Neural cell (in vitro differentiated cells): ENCODE measurements around the gene ACTG2. TPM values are rescaled to one million over a fixed set of nuclear protein-coding genes. Genes with fewer than 3 reads are reported as not detected.

Source experiments
- H2AFZ ChIP-seq: fragments of 200-600, 300-800 bp; sonication (generic), shearing (Covaris generic); 2 replicates; pipeline ENCODE4 v1.6.0; 2014; ENCODE audit warnings: low read depth, mild to moderate bottlenecking, antibody characterized with exemption, low read length, moderate library complexity
- H3F3A ChIP-seq: fragments of 200-600 bp; shearing (Covaris generic); 2 replicates; pipeline ENCODE4 v1.6.1; 2016; ENCODE audit warnings: mild to moderate bottlenecking, moderate library complexity, mixed read lengths, antibody characterized with exemption, low read length; ENCODE audit not compliant: insufficient read depth, poor library complexity, severe bottlenecking
- H3K27ac ChIP-seq: fragments of 200-600, 300-800 bp; sonication (generic), shearing (Covaris generic); 2 replicates; pipeline ENCODE4 v1.5.1; 2014; ENCODE audit warnings: mild to moderate bottlenecking, low read length, moderate library complexity
- H3K27me3 ChIP-seq: fragments of 300-800, 200-600 bp; sonication (generic), shearing (Covaris generic); 2 replicates; pipeline ENCODE4 v1.6.0; 2014; ENCODE audit warnings: mild to moderate bottlenecking, low read depth, low read length, moderate library complexity; ENCODE audit not compliant: insufficient read depth
- H3K36me3 ChIP-seq: fragments of 300-800, 200-600 bp; sonication (generic), shearing (Covaris generic); 2 replicates; pipeline ENCODE4 v1.5.1; 2014; ENCODE audit warnings: mild to moderate bottlenecking, antibody characterized with exemption, low read length, moderate library complexity; ENCODE audit not compliant: insufficient read depth
- H3K4me2 ChIP-seq: fragments of 300-800, 200-600 bp; sonication (generic), shearing (Covaris generic); 2 replicates; pipeline ENCODE4 v1.6.0; 2014; ENCODE audit warnings: mild to moderate bottlenecking, low read length
- H3K4me3 ChIP-seq: fragments of 300-800, 200-600 bp; sonication (generic), shearing (Covaris generic); 2 replicates; pipeline ENCODE4 v1.5.1; 2014; ENCODE audit warnings: mild to moderate bottlenecking, low read length, moderate library complexity
- H3K79me2 ChIP-seq: fragments of 200-600 bp; shearing (Covaris generic); replicated peaks from 2 replicates; pipeline ENCODE4 v1.6.0; 2014; ENCODE audit warnings: mild to moderate bottlenecking, low read length, moderate library complexity; ENCODE audit not compliant: insufficient read depth
- H3K9ac ChIP-seq: fragments of 300-800, 200-600 bp; sonication (generic), shearing (Covaris generic); 2 replicates; pipeline ENCODE4 v1.6.1; 2016; ENCODE audit warnings: mild to moderate bottlenecking, low read length, mixed read lengths
- H3K9me2 ChIP-seq: fragments of 200-600 bp; shearing (Covaris generic); 2 replicates; pipeline ENCODE4 v1.6.1; 2016; ENCODE audit warnings: mild to moderate bottlenecking, low read length, mixed read lengths; ENCODE audit not compliant: insufficient read depth
- H3K9me3 ChIP-seq: fragments of 200-600, 300-800 bp; sonication (generic), shearing (Covaris generic); 2 replicates; pipeline ENCODE4 v1.6.1; 2016; ENCODE audit warnings: mild to moderate bottlenecking, mixed run types, low read length, moderate library complexity, mixed read lengths
- H4K20me1 ChIP-seq: fragments of 200-600 bp; shearing (Covaris generic); 2 replicates; pipeline ENCODE4 v1.6.1; 2016; ENCODE audit warnings: mild to moderate bottlenecking, mixed run types; ENCODE audit not compliant: insufficient read depth
- EP300 ChIP-seq: fragments of 450-650 bp; conservative IDR thresholded peaks from 2 replicates; pipeline ENCODE4 v1.6.1; 2014; ENCODE audit warnings: antibody characterized with exemption, mild to moderate bottlenecking, moderate library complexity; ENCODE audit not compliant: poor library complexity, severe bottlenecking
- EZH2 ChIP-seq: fragments of 200-600, 300-800 bp; shearing (Covaris generic), sonication (generic); IDR thresholded peaks from 2 replicates; pipeline ENCODE4 v1.6.1; 2014; ENCODE audit warnings: antibody characterized with exemption, low read length, borderline replicate concordance, mild to moderate bottlenecking; ENCODE audit not compliant: insufficient read depth, poor library complexity, severe bottlenecking
- MXI1 ChIP-seq: fragments of 450-650 bp; conservative IDR thresholded peaks from 2 replicates; pipeline ENCODE4 v1.6.1; 2014; ENCODE audit warnings: antibody characterized with exemption, mild to moderate bottlenecking; ENCODE audit not compliant: poor library complexity, severe bottlenecking
- POLR2AphosphoS5 ChIP-seq: IDR thresholded peaks from 2 replicates; pipeline ENCODE4 v1.6.1; 2012
- RAD21 ChIP-seq: fragments of 450-650 bp; conservative IDR thresholded peaks from 2 replicates; pipeline ENCODE4 v1.6.1; 2014; ENCODE audit warnings: antibody characterized with exemption, mild to moderate bottlenecking, moderate library complexity
- REST ChIP-seq: IDR thresholded peaks from 2 replicates; pipeline ENCODE4 v1.6.1; 2012; ENCODE audit warnings: borderline replicate concordance
- SMC3 ChIP-seq: fragments of 450-650 bp; conservative IDR thresholded peaks from 2 replicates; pipeline ENCODE4 v1.6.1; 2014; ENCODE audit warnings: antibody characterized with exemption, mild to moderate bottlenecking, moderate library complexity; ENCODE audit not compliant: poor library complexity
- TAF1 ChIP-seq: IDR thresholded peaks from 2 replicates; pipeline ENCODE4 v1.6.1; 2012; ENCODE audit warnings: low read depth
- polyA plus RNA-seq: library from polyadenylated mRNA; depleted of rRNA; stranded (reverse); fragments of >200 nt; gene quantifications from 2 replicates; pipeline ENCODE4 v1.2.3, GENCODE V29; 2014
- TF ChIP-seq, protein P1 (sequence below): fragments of 450-650 bp; IDR thresholded peaks from 2 replicates; pipeline ENCODE4 v1.5.1; 2014; ENCODE audit warnings: antibody characterized with exemption, mild to moderate bottlenecking, moderate library complexity; ENCODE audit not compliant: poor library complexity, severe bottlenecking

The ACTG2 gene
- polyA plus RNA-seq, 1 donor from 2014 or later, result 0.67 TPM

DNA sequence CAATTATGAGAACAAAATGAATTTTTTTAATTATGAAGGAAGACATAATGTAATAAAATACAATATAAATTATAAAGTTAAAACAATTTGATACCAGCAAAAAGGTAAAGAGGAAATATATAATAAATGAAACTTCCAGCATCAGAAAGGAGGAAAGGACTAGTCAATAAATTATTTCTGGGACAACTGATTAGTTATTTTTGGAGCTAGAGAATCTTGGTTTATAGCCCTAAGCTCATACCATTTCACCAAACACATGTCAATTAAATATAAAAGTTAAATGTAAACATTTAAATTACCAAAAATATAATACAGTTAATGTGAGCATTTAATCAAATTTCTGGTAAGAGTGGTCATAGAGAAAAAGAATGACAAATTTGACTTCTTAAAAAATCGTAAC is 12.1 kb downstream of the ACTG2 start:
- Histone ChIP-seq H2AFZ (no peak overlapping the region), H3K4me2 (no peak overlapping the region), H3K36me3 (no peaks in the 10 kb centered on the region), H3K9me2 (no peaks in the 10 kb centered on the region), H3K27me3 (no peaks in the 10 kb centered on the region), H3K79me2 (no peaks in the 10 kb centered on the region), H3K4me3 (no peak overlapping the region), H3K9me3 (no peaks in the 10 kb centered on the region), H3F3A (no peaks in the 10 kb centered on the region), H4K20me1 (no peaks in the 10 kb centered on the region), H3K9ac (no peak overlapping the region), H3K27ac (no peak overlapping the region)
- TF ChIP-seq POLR2AphosphoS5, result no peak
- TF ChIP-seq, protein P1, sequence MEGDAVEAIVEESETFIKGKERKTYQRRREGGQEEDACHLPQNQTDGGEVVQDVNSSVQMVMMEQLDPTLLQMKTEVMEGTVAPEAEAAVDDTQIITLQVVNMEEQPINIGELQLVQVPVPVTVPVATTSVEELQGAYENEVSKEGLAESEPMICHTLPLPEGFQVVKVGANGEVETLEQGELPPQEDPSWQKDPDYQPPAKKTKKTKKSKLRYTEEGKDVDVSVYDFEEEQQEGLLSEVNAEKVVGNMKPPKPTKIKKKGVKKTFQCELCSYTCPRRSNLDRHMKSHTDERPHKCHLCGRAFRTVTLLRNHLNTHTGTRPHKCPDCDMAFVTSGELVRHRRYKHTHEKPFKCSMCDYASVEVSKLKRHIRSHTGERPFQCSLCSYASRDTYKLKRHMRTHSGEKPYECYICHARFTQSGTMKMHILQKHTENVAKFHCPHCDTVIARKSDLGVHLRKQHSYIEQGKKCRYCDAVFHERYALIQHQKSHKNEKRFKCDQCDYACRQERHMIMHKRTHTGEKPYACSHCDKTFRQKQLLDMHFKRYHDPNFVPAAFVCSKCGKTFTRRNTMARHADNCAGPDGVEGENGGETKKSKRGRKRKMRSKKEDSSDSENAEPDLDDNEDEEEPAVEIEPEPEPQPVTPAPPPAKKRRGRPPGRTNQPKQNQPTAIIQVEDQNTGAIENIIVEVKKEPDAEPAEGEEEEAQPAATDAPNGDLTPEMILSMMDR, result no peak
- no peak for TF ChIP-seq SMC3
- TF ChIP-seq RAD21, result no peak
- no peak for TF ChIP-seq TAF1
- no peak for TF ChIP-seq EZH2
- TF ChIP-seq REST, result no peak
- TF ChIP-seq EP300, result no peak
- TF ChIP-seq MXI1, result no peak

- no peaks in the 10 kb centered on the region for H3K9me3 ChIP-seq
- no peak for TF ChIP-seq EZH2
- TF ChIP-seq SMC3, result no peak
- TF ChIP-seq RAD21, result no peak
- no peak for TF ChIP-seq MXI1
- no peak for TF ChIP-seq POLR2AphosphoS5
- TF ChIP-seq REST, result no peak
- no peak for TF ChIP-seq TAF1
- TF ChIP-seq, protein P1, result no peak
- no peak for TF ChIP-seq EP300
- H3F3A ChIP-seq, result no peaks in the 10 kb centered on the region
- no peaks in the 10 kb centered on the region for H3K79me2 ChIP-seq
- no peaks in the 10 kb centered on the region for H3K36me3 ChIP-seq
- no peaks in the 10 kb centered on the region for H3K27me3 ChIP-seq
- no peak overlapping the region for H3K4me2 ChIP-seq
- H3K27ac ChIP-seq, result no peak overlapping the region
- H2AFZ ChIP-seq, result no peak overlapping the region
- no peaks in the 10 kb centered on the region for H4K20me1 ChIP-seq
- no peaks in the 10 kb centered on the region for H3K9me2 ChIP-seq
- no peak overlapping the region for H3K9ac ChIP-seq
- H3K4me3 ChIP-seq, result no peak overlapping the region
Measured at GRCh38 chr2:73906847-73907505, 14.2 kb downstream of the ACTG2 start.
